SU-DHL-6 (cell line): ENCODE data around the gene PITPNB.

Source experiments
- H2AFZ ChIP-seq: fragments of 200-600 bp; sonication (generic); 2 replicates; pipeline ENCODE4 v1.6.1; 2014; ENCODE audit warnings: low read depth, mild to moderate bottlenecking, moderate library complexity, mixed read lengths, antibody characterized with exemption, low read length; ENCODE audit not compliant: severe bottlenecking
- H3F3A ChIP-seq: fragments of 200-600 bp; shearing (Covaris generic); 2 replicates; pipeline ENCODE4 v1.6.0; 2016; ENCODE audit warnings: antibody characterized with exemption, mild to moderate bottlenecking; ENCODE audit not compliant: insufficient read depth
- H3K27ac ChIP-seq: fragments of 200-600 bp; sonication (generic); 2 replicates; pipeline ENCODE4 v1.5.1; 2016; ENCODE audit warnings: low read depth, mild to moderate bottlenecking, low read length, moderate library complexity, mixed read lengths
- H3K27me3 ChIP-seq: fragments of 200-600 bp; sonication (generic), shearing (Covaris generic); 2 replicates; pipeline ENCODE4 v1.6.0; 2014; ENCODE audit warnings: mild to moderate bottlenecking, low read length
- H3K36me3 ChIP-seq: fragments of 200-600 bp; sonication (generic); 2 replicates; pipeline ENCODE4 v1.6.1; 2014; ENCODE audit warnings: mild to moderate bottlenecking, low read length, mixed read lengths
- H3K4me2 ChIP-seq: fragments of 300-600, 200-600 bp; shearing (Covaris generic), sonication (generic); 2 replicates; pipeline ENCODE4 v1.6.0; 2014; ENCODE audit warnings: low read length, low read depth, mild to moderate bottlenecking; ENCODE audit not compliant: poor library complexity, severe bottlenecking
- H3K4me3 ChIP-seq: fragments of 200-600 bp; sonication (generic); 2 replicates; pipeline ENCODE4 v1.5.1; 2014; ENCODE audit warnings: antibody characterized with exemption, low read length, mild to moderate bottlenecking, mixed read lengths; ENCODE audit not compliant: insufficient read depth, poor library complexity, severe bottlenecking
- H3K79me2 ChIP-seq: fragments of 200-600 bp; sonication (generic); 2 replicates; pipeline ENCODE4 v1.6.1; 2014; ENCODE audit warnings: mild to moderate bottlenecking, low read length, moderate library complexity; ENCODE audit not compliant: insufficient read depth
- H3K9ac ChIP-seq: fragments of 200-600 bp; sonication (generic); 2 replicates; pipeline ENCODE4 v1.7.0; 2014; ENCODE audit warnings: mild to moderate bottlenecking, low read length
- H3K9me2 ChIP-seq: fragments of 200-600 bp; sonication (generic); replicated peaks from 2 replicates; pipeline ENCODE4 v1.6.1; 2014; ENCODE audit warnings: low read length; ENCODE audit not compliant: insufficient read depth
- H3K9me3 ChIP-seq: fragments of 200-600 bp; sonication (generic); 2 replicates; pipeline ENCODE4 v1.6.1; 2014; ENCODE audit warnings: low read length, mixed read lengths; ENCODE audit not compliant: insufficient read depth
- H4K20me1 ChIP-seq: fragments of 200-600 bp; sonication (generic); 2 replicates; pipeline ENCODE4 v1.6.1; 2014; ENCODE audit warnings: low read depth, mild to moderate bottlenecking, antibody characterized with exemption, low read length, moderate library complexity, mixed read lengths
- EZH2phosphoT487 ChIP-seq: fragments of 200-600 bp; sonication (generic), shearing (Covaris generic); conservative IDR thresholded peaks from 2 replicates; pipeline ENCODE4 v1.6.1; 2018; ENCODE audit warnings: mild to moderate bottlenecking, antibody characterized with exemption, low read length, moderate library complexity, mixed read lengths
- TF ChIP-seq, protein P1 (sequence below): fragments of 200-600 bp; sonication (generic); IDR thresholded peaks from one replicate; pipeline ENCODE4 v1.5.1; 2017; ENCODE audit warnings: antibody characterized with exemption, mild to moderate bottlenecking, low read length, moderate library complexity; ENCODE audit not compliant: insufficient read depth, poor library complexity, severe bottlenecking

PITPNB gene

DNA sequence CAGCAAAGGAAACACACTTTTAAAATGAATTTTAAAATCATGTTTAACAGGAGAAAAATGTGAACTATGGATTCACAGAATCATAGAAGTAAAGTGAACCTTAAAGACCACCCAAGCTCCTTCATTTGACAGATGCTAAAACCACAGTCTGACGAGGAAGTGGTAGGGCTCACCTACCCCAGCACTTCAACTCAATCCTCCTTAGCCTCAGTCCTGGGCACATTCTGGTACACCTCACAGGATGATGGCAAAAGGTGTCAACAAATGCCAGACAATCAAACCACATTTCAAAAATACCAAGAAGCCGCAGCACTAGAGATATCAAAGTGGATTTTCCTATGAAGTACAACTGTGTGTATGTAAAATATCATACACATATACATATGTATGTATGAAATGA lies 43.1 kb downstream of the PITPNB start:
- Histone ChIP-seq H3K27ac (no peak overlapping the region), H4K20me1 (peaks cover 17% of the 10 kb centered on the region), H3K9ac (no peak overlapping the region), H3K27me3 (no peaks in the 10 kb centered on the region), H3K4me2 (no peak overlapping the region), H3K9me3 (no peaks in the 10 kb centered on the region), H3K4me3 (no peak overlapping the region), H3K79me2 (peaks cover 55% of the 10 kb centered on the region; the same call in 1 of the 2 replicates), H3K36me3 (peaks cover 19% of the 10 kb centered on the region; the same call in 1 of the 2 replicates), H2AFZ (no peak overlapping the region), H3K9me2 (no peaks in the 10 kb centered on the region), H3F3A (no peaks in the 10 kb centered on the region; the same call in 1 of the 2 replicates)
- TF ChIP-seq EZH2phosphoT487 = no peak
- TF ChIP-seq, protein P1, sequence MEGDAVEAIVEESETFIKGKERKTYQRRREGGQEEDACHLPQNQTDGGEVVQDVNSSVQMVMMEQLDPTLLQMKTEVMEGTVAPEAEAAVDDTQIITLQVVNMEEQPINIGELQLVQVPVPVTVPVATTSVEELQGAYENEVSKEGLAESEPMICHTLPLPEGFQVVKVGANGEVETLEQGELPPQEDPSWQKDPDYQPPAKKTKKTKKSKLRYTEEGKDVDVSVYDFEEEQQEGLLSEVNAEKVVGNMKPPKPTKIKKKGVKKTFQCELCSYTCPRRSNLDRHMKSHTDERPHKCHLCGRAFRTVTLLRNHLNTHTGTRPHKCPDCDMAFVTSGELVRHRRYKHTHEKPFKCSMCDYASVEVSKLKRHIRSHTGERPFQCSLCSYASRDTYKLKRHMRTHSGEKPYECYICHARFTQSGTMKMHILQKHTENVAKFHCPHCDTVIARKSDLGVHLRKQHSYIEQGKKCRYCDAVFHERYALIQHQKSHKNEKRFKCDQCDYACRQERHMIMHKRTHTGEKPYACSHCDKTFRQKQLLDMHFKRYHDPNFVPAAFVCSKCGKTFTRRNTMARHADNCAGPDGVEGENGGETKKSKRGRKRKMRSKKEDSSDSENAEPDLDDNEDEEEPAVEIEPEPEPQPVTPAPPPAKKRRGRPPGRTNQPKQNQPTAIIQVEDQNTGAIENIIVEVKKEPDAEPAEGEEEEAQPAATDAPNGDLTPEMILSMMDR = no peak

DNA sequence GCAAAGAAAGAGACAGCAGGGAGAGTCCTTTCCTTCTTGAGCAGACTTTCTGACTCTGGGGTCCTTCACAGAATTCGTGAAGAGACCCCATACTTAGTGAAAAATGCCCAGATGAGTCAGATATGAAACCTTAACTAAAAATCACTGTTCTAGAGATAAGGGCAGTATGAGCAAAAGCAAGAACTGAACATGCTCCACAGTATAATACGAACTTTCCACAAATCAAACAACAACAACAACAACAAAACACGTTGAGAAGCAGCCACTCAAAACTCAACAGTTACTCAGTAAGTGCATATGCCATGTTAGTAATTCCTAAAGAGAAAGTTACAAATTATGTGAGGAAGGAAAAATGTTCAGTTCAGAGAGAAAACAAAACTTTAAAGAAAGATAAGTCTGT lies 44.3 kb downstream of the PITPNB start:
- no peak overlapping the region for H3K9ac ChIP-seq
- no peaks in the 10 kb centered on the region for H3K9me2 ChIP-seq
- no peak overlapping the region for H3K4me2 ChIP-seq
- peaks cover 54% of the 10 kb centered on the region; the same call in 1 of the 2 replicates for H3K79me2 ChIP-seq
- no peak overlapping the region for H3K4me3 ChIP-seq
- peaks cover 14% of the 10 kb centered on the region for H4K20me1 ChIP-seq
- no peak for TF ChIP-seq EZH2phosphoT487
- TF ChIP-seq, protein P1 = no peak
- H3K27ac ChIP-seq = no peak overlapping the region
- H3K36me3 ChIP-seq = peaks cover 28% of the 10 kb centered on the region; the same call in 1 of the 2 replicates
- H3K9me3 ChIP-seq = no peaks in the 10 kb centered on the region
- no peaks in the 10 kb centered on the region; the same call in 1 of the 2 replicates for H3F3A ChIP-seq
- H2AFZ ChIP-seq = no peak overlapping the region
- no peaks in the 10 kb centered on the region for H3K27me3 ChIP-seq

DNA sequence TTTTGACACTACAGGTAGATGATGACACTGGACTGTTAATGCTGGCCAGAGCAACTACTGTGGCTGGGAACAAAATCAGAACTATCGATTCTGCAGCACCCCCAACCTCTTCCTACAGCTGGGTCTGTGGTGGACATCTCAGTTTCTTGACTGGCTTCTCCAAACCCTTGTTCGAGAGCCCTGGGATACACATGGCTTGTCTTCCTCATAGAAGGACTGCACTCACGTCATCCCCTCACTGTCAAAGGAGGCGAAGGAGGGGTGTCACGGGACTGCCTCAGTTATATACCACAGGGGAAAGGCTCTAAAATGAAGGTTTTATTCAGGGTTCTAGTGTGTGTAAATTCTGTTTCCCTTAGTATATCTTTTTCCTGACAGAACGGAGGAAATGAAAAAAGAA lies 44.9 kb downstream of the PITPNB start:
- no peak overlapping the region for H3K27ac ChIP-seq
- no peaks in the 10 kb centered on the region for H3K9me3 ChIP-seq
- H3K4me2 ChIP-seq = no peak overlapping the region
- peaks cover 28% of the 10 kb centered on the region; the same call in 1 of the 2 replicates for H3K36me3 ChIP-seq
- no peaks in the 10 kb centered on the region for H3K9me2 ChIP-seq
- no peak overlapping the region for H3K4me3 ChIP-seq
- H3K27me3 ChIP-seq = no peaks in the 10 kb centered on the region
- H4K20me1 ChIP-seq = peaks cover 14% of the 10 kb centered on the region
- H3K79me2 ChIP-seq = peaks cover 54% of the 10 kb centered on the region
- no peak overlapping the region for H3K9ac ChIP-seq
- TF ChIP-seq, protein P1 = no peak
- TF ChIP-seq EZH2phosphoT487 = no peak
- H2AFZ ChIP-seq = no peak overlapping the region
- H3F3A ChIP-seq = no peaks in the 10 kb centered on the region; the same call in 1 of the 2 replicates
